Measurements from ENCODE around the gene RUFY1. TPM values are rescaled to one million over a fixed set of nuclear protein-coding genes. Genes with fewer than 3 reads are reported as not detected.
"Not testable (repeated sequence)": the region's sequence is repeated elsewhere in the genome, so short reads cannot be mapped to it uniquely, and the experiment has no call there.

RUFY1 gene
- total and polyA plus RNA-seq, 4 donors, result 26.8 to 51.9 (median 31.6) TPM

- not testable (repeated sequence) for H3K9me3 ChIP-seq (ENCODE audit: control insufficient read depth, low read length); H3K27ac ChIP-seq (ENCODE audit: low read depth in 1 of 2, low read length in 2 of 2); H3K4me3 ChIP-seq (ENCODE audit: low read length in 2 of 2)
These were observed 84.2 kb downstream of the RUFY1 start for GRCh38 chr5:179634370-179635172.

DNA sequence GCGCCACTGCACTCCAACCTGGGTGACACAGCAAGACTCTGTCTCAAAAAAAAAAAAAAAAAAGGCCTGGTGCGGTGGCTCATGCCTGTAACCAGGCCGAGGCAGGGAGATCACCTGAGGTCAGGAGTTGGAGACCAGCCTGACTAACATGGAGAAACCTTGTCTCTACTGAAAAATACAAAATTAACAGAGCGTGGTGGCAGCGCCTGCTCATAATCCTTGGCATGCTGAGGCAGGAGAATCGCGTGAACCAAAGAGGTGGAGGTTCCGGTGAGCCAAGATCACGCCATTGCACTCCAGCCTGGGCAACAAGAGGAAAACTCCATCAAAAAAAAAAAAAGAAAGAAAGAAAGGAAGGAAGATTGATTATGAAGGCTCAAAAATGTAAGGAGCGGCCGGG is 88.9 kb downstream of the RUFY1 start:
- 92 to 94% methylated on average over 11 of the region's 11 CpGs for WGBS, 2 donors
- H3K27me3 ChIP-seq (ENCODE audit: control insufficient read depth in 1 of 2, insufficient read depth in 2 of 2, low read length in 1 of 2); H3K27ac ChIP-seq (ENCODE audit: low read depth in 1 of 2, low read length in 2 of 2); H3K4me3 ChIP-seq (ENCODE audit: low read length in 2 of 2); H3K4me1 ChIP-seq (ENCODE audit: control insufficient read depth in 1 of 2, insufficient read depth in 2 of 2, low read length in 2 of 2); H3K36me3 ChIP-seq (ENCODE audit: control insufficient read depth in 1 of 2, insufficient read depth in 2 of 2, low read length in 1 of 2); ATAC-seq (ENCODE audit: low FRiP score); H3K9me3 ChIP-seq (ENCODE audit: control insufficient read depth, low read length); intact Hi-C loops (cut with DNase I): not testable (repeated sequence)
- DNase-seq, result peak in 1 of 2 donors; percentile 30

More at GRCh38 chr5:179634370-179635172, 84.2 kb downstream of the RUFY1 start:
- DNase-seq (peak in 1 of 2 donors; percentile 70), ATAC-seq (ENCODE audit: low FRiP score) (peak; percentile 96)
- H3K4me1 ChIP-seq (ENCODE audit: control insufficient read depth in 1 of 2, insufficient read depth in 2 of 2, low read length in 2 of 2); H3K27me3 ChIP-seq (ENCODE audit: control insufficient read depth in 1 of 2, insufficient read depth in 2 of 2, low read length in 1 of 2); intact Hi-C loops (cut with DNase I); H3K36me3 ChIP-seq (ENCODE audit: control insufficient read depth in 1 of 2, insufficient read depth in 2 of 2, low read length in 1 of 2): not testable (repeated sequence)
- 3% methylated on average over 8 of the region's 49 CpGs; no CpG with 5 or more reads in 1 of the 2 donors for WGBS, 2 donors

- H3K4me3 ChIP-seq (ENCODE audit: low read length in 2 of 2); H3K4me1 ChIP-seq (ENCODE audit: control insufficient read depth in 1 of 2, insufficient read depth in 2 of 2, low read length in 2 of 2); DNase-seq; H3K27ac ChIP-seq (ENCODE audit: low read depth in 1 of 2, low read length in 2 of 2); H3K9me3 ChIP-seq (ENCODE audit: control insufficient read depth, low read length); ATAC-seq (ENCODE audit: low FRiP score); H3K36me3 ChIP-seq (ENCODE audit: control insufficient read depth in 1 of 2, insufficient read depth in 2 of 2, low read length in 1 of 2); H3K27me3 ChIP-seq (ENCODE audit: control insufficient read depth in 1 of 2, insufficient read depth in 2 of 2, low read length in 1 of 2); intact Hi-C loops (cut with DNase I): not testable (repeated sequence)
- WGBS, 2 donors, result 0% methylated on average over 1 of the region's 4 CpGs; no CpG with 5 or more reads in 1 of the 2 donors
These were observed 91.4 kb downstream of the RUFY1 start for GRCh38 chr5:179641745-179642144.

DNA sequence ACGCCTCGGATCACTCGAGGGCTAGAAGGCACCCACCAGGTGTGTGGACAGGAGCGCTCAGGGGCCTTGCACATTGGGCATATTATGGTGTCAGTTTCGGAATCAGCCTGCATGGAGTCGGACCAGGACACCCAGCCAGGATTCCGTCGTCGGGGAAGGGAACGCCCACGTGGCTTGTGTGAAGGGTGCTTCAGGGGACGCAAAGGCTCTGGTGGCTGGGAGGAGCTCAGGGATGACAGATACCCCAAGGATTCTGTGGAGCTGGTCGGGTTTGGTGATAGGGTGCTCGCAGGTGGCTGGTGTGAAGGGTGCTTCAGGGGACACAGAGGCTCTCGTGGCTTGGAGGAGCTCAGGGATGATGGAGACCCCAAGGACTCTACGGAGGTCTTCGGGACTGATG is 92.3 kb downstream of the RUFY1 start:
- H3K4me3 ChIP-seq (ENCODE audit: low read length in 2 of 2); H3K9me3 ChIP-seq (ENCODE audit: control insufficient read depth, low read length); ATAC-seq (ENCODE audit: low FRiP score); H3K36me3 ChIP-seq (ENCODE audit: control insufficient read depth in 1 of 2, insufficient read depth in 2 of 2, low read length in 1 of 2); H3K27me3 ChIP-seq (ENCODE audit: control insufficient read depth in 1 of 2, insufficient read depth in 2 of 2, low read length in 1 of 2); H3K27ac ChIP-seq (ENCODE audit: low read depth in 1 of 2, low read length in 2 of 2); intact Hi-C loops (cut with DNase I); H3K4me1 ChIP-seq (ENCODE audit: control insufficient read depth in 1 of 2, insufficient read depth in 2 of 2, low read length in 2 of 2): not testable (repeated sequence)
- DNase-seq, result peak in 1 of 2 donors; percentile 57
- WGBS, 2 donors, result 82 to 88% methylated on average over 13 to 17 of the region's 17 CpGs

- ATAC-seq (ENCODE audit: low FRiP score), result peak; percentile 15
- WGBS, 2 donors, result 87 to 91% methylated on average over 15 to 16 of the region's 16 CpGs
- H3K27ac ChIP-seq (ENCODE audit: low read depth in 1 of 2, low read length in 2 of 2); H3K4me3 ChIP-seq (ENCODE audit: low read length in 2 of 2); H3K27me3 ChIP-seq (ENCODE audit: control insufficient read depth in 1 of 2, insufficient read depth in 2 of 2, low read length in 1 of 2); intact Hi-C loops (cut with DNase I); H3K9me3 ChIP-seq (ENCODE audit: control insufficient read depth, low read length); H3K4me1 ChIP-seq (ENCODE audit: control insufficient read depth in 1 of 2, insufficient read depth in 2 of 2, low read length in 2 of 2); H3K36me3 ChIP-seq (ENCODE audit: control insufficient read depth in 1 of 2, insufficient read depth in 2 of 2, low read length in 1 of 2): not testable (repeated sequence)
- DNase-seq, result peak in 1 of 2 donors; percentile 42
These were observed 93.0 kb downstream of the RUFY1 start for GRCh38 chr5:179643141-179643920.

GRCh38 chr5:179644766-179645165 is 94.4 kb downstream of the RUFY1 start:
- WGBS, 2 donors, result 77 to 90% methylated on average over 4 to 5 of the region's 5 CpGs
- intact Hi-C loops (cut with DNase I), result not testable (repeated sequence)

GRCh38 chr5:179648410-179648809 is 98.1 kb downstream of the RUFY1 start:
- WGBS, 2 donors, result 78 to 84% methylated on average over 9 of the region's 9 CpGs
- no peaks in the 10 kb centered on the region for H3K36me3 ChIP-seq (ENCODE audit: control insufficient read depth in 1 of 2, insufficient read depth in 2 of 2, low read length in 1 of 2)
- no peak overlapping the region for H3K27ac ChIP-seq (ENCODE audit: low read depth in 1 of 2, low read length in 2 of 2)

More at GRCh38 chr5:179644766-179645165, 94.4 kb downstream of the RUFY1 start:
- not testable (repeated sequence) for H3K36me3 ChIP-seq (ENCODE audit: control insufficient read depth in 1 of 2, insufficient read depth in 2 of 2, low read length in 1 of 2); ATAC-seq (ENCODE audit: low FRiP score); H3K27ac ChIP-seq (ENCODE audit: low read depth in 1 of 2, low read length in 2 of 2); H3K4me1 ChIP-seq (ENCODE audit: control insufficient read depth in 1 of 2, insufficient read depth in 2 of 2, low read length in 2 of 2); H3K4me3 ChIP-seq (ENCODE audit: low read length in 2 of 2); H3K27me3 ChIP-seq (ENCODE audit: control insufficient read depth in 1 of 2, insufficient read depth in 2 of 2, low read length in 1 of 2); H3K9me3 ChIP-seq (ENCODE audit: control insufficient read depth, low read length); DNase-seq

GRCh38 chr5:179649166-179649703 is 98.9 kb downstream of the RUFY1 start:
- H3K36me3 ChIP-seq (ENCODE audit: control insufficient read depth in 1 of 2, insufficient read depth in 2 of 2, low read length in 1 of 2); ATAC-seq (ENCODE audit: low FRiP score); H3K4me3 ChIP-seq (ENCODE audit: low read length in 2 of 2); H3K4me1 ChIP-seq (ENCODE audit: control insufficient read depth in 1 of 2, insufficient read depth in 2 of 2, low read length in 2 of 2); DNase-seq; H3K27me3 ChIP-seq (ENCODE audit: control insufficient read depth in 1 of 2, insufficient read depth in 2 of 2, low read length in 1 of 2); intact Hi-C loops (cut with DNase I); H3K27ac ChIP-seq (ENCODE audit: low read depth in 1 of 2, low read length in 2 of 2); H3K9me3 ChIP-seq (ENCODE audit: control insufficient read depth, low read length): not testable (repeated sequence)
- 72 to 77% methylated on average over 9 to 10 of the region's 10 CpGs for WGBS, 2 donors

More at GRCh38 chr5:179648410-179648809, 98.1 kb downstream of the RUFY1 start:
- H3K27me3 ChIP-seq (ENCODE audit: control insufficient read depth in 1 of 2, insufficient read depth in 2 of 2, low read length in 1 of 2), result no peaks in the 10 kb centered on the region
- DNase-seq (no peak), ATAC-seq (ENCODE audit: low FRiP score) (no peak)
- H3K9me3 ChIP-seq (ENCODE audit: control insufficient read depth, low read length), result no peaks in the 10 kb centered on the region
- intact Hi-C loops (cut with DNase I), result no loop called here
- H3K4me1 ChIP-seq (ENCODE audit: control insufficient read depth in 1 of 2, insufficient read depth in 2 of 2, low read length in 2 of 2), result no peaks in the 10 kb centered on the region
- H3K4me3 ChIP-seq (ENCODE audit: low read length in 2 of 2), result no peak overlapping the region
